ENCODE results near the gene NFAM1.
A peak's percentile ranks its signal among the peaks of the same experiment; 100 is the strongest.

NFAM1 gene

DNA sequence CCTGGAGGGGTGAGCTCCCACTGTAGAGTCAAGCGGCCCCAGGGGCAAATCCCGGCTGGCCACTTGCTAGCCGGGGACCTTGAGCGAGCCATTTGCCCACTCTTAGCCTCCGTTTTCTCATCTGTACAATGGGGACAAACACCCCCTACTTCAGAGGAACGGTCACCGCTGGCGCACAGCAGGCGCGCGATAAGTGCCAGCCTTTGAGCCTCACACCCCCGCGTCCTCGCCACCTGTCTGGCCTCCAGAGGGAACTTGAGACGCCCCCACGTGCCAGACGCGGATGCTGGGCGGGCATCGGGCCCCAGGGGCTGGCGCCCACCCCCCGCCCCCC is 89.1 kb downstream of the NFAM1 start:
- DNase-seq (ENCODE audit: low spot score): no peak
- TF ChIP-seq, protein P1, sequence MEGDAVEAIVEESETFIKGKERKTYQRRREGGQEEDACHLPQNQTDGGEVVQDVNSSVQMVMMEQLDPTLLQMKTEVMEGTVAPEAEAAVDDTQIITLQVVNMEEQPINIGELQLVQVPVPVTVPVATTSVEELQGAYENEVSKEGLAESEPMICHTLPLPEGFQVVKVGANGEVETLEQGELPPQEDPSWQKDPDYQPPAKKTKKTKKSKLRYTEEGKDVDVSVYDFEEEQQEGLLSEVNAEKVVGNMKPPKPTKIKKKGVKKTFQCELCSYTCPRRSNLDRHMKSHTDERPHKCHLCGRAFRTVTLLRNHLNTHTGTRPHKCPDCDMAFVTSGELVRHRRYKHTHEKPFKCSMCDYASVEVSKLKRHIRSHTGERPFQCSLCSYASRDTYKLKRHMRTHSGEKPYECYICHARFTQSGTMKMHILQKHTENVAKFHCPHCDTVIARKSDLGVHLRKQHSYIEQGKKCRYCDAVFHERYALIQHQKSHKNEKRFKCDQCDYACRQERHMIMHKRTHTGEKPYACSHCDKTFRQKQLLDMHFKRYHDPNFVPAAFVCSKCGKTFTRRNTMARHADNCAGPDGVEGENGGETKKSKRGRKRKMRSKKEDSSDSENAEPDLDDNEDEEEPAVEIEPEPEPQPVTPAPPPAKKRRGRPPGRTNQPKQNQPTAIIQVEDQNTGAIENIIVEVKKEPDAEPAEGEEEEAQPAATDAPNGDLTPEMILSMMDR (IDR thresholded peaks at IDR 0.05; ENCODE audit: extremely low read depth, missing control alignments): no peak

GRCh38 chr22:42342426-42343120 is 89.6 kb downstream of the NFAM1 start:
- TF ChIP-seq, protein P1 (IDR thresholded peaks at IDR 0.05; ENCODE audit: extremely low read depth, missing control alignments): no peak
- peak; percentile 38 for DNase-seq (ENCODE audit: low spot score)

DNA sequence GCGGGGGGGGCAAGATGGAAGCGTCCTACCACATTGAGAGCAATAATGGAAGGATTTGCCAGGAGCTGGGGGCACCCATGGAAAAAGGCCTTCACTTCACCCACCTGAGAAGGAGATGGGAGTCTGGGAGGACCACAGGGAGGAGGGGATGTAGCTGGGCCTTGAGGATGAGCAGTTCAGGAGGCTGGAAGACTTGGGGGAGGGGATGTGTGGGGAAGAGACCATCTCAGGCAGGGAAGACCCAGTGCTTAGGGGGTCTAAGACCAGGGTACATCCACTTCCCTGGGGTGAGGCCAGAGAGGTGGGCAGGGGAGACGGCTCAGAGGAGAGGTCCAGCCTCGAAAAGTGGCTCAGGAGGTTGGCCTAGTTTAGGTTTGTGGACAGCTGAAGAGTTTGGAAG is 90.4 kb downstream of the NFAM1 start:
- TF ChIP-seq, protein P1 (IDR thresholded peaks at IDR 0.05; ENCODE audit: extremely low read depth, missing control alignments): no peak

GRCh38 chr22:42340829-42341383 is 91.3 kb downstream of the NFAM1 start:
- DNase-seq (ENCODE audit: low spot score): no peak
- TF ChIP-seq, protein P1 (IDR thresholded peaks at IDR 0.05; ENCODE audit: extremely low read depth, missing control alignments): no peak

More for the DNA sequence above, 90.4 kb downstream of the NFAM1 start:
- DNase-seq (ENCODE audit: low spot score): no peak

DNA sequence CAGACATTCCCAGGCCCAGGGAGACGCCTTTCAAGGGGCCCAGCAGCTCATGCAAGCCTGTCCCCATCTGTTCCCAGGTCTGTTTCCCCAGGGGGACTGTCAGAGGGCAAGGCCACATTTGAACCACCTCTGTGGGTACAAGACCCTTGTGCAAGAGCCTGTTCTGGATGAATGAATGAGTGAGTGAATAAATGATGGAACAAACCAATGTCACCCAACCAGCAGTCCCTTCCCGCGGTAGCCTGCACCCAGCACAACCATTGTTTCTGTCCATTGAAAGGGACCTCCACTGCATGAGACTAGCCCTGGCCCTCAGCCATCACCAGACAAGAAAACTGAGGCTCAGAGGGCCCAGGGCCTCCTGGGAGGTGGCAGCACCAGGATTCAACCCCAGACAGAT is 92.1 kb downstream of the NFAM1 start:
- no peak for DNase-seq (ENCODE audit: low spot score)
- TF ChIP-seq, protein P1 (IDR thresholded peaks at IDR 0.05; ENCODE audit: extremely low read depth, missing control alignments): no peak

GRCh38 chr22:42338479-42338878 is 93.7 kb downstream of the NFAM1 start:
- no peak for DNase-seq (ENCODE audit: low spot score)
- TF ChIP-seq, protein P1 (IDR thresholded peaks at IDR 0.05; ENCODE audit: extremely low read depth, missing control alignments): no peak

DNA sequence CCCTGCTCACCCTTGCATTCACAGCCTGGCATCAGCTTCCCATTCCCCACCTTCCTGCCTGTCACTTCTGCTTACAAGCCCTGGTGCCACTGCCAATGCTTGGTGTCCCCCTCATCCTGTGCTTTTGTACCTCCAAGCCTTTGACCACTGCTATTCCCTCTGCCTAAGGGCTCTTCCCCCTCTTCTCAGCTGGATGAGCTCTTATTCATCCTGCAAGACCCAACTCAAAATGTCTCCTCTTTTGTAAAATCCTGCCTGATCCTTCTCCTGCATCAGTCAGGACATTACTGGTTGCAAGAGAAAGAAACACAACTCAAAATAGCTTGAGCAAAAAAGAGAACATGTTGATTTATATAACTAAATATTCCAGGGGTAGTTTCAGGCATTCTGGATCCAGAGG is 94.8 kb downstream of the NFAM1 start:
- DNase-seq (ENCODE audit: low spot score): no peak

More for the DNA sequence above, 94.8 kb downstream of the NFAM1 start:
- TF ChIP-seq, protein P1 (IDR thresholded peaks at IDR 0.05; ENCODE audit: extremely low read depth, missing control alignments): no peak

All from GM20000 (cell line).